Measurements from ENCODE around the gene RAD51B. TPM values are rescaled to one million over a fixed set of nuclear protein-coding genes. Genes with fewer than 3 reads are reported as not detected.

The RAD51B gene
- total RNA-seq, 3 donors from 2014 or later: 10.6 to 77.6 (median 33.8) TPM

GRCh38 chr14:68580096-68580645 is 760.6 kb downstream of the RAD51B start:
- Histone ChIP-seq H3K27ac (peak overlapping the region; percentile 7 to 87), H3K9me3 (no peaks in the 10 kb centered on the region), H3K36me3 (no peaks in the 10 kb centered on the region), H3K4me1 (peaks cover 4 to 15% of the 10 kb centered on the region in 2 donors), H3K4me3 (no peak overlapping the region), H3K27me3 (no peaks in the 10 kb centered on the region)
- intact Hi-C loops (cut with DNase I; ENCODE audit: low total_unique reads): no loop called here
- TF ChIP-seq POLR2A (IDR thresholded peaks at IDR 0.05): no peak
- no peak for TF ChIP-seq POLR2AphosphoS5 (IDR thresholded peaks at IDR 0.05)
- TF ChIP-seq CTCF (IDR thresholded peaks at IDR 0.05): no peak
- DNase-seq (ENCODE audit: low spot score in 2 of 2): no peak

GRCh38 chr14:68580671-68581070 is 761.1 kb downstream of the RAD51B start:
- TF ChIP-seq POLR2AphosphoS5 (IDR thresholded peaks at IDR 0.05): no peak
- TF ChIP-seq CTCF (IDR thresholded peaks at IDR 0.05): no peak
- TF ChIP-seq POLR2A (IDR thresholded peaks at IDR 0.05): no peak
- intact Hi-C loops (cut with DNase I; ENCODE audit: low total_unique reads): no loop called here
- peak overlapping the region; percentile 7 to 87 for H3K27ac ChIP-seq
- DNase-seq (ENCODE audit: low spot score in 2 of 2): no peak
- H3K36me3 ChIP-seq: no peaks in the 10 kb centered on the region
- no peaks in the 10 kb centered on the region for H3K27me3 ChIP-seq
- H3K4me1 ChIP-seq: peaks cover 5 to 15% of the 10 kb centered on the region in 2 donors
- no peaks in the 10 kb centered on the region for H3K9me3 ChIP-seq
- H3K4me3 ChIP-seq: no peak overlapping the region

DNA sequence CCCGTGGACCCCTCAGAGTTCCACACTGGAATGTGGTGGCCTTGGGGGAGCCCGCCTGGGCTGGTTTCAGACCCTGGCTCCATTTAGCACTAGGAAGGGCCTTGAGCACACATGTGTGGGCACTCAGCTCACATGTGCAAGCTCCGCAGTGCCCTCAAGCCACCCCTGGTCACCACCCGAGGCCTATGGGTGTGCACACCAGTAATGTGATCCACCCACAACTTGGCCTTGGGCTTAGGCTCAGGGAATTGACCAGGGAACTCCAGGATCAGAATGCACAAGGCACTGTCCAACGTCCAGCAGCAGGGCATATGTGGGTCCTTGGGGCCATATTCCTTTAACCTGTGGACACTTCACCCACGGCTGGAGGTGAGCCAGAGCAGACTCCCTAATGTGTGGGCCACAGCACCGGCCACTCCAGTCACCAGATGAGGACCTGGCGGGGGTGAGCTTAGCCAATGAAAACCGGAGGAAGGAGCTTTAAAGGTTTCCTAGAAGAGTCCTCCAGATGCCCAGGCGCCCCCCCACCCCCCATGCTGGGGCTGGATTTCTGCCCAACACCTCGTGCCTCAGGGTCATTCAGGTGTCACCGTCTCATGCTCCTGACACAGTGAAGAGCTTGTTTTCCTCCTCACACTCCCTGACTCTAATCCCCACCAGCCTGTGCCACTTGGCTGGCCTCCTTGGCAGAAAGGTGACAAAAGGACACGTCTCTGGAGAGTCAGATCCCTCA is 764.1 kb downstream of the RAD51B start:
- DNase-seq (ENCODE audit: low spot score in 2 of 2): peak in 1 of 2 donors; percentile 66
- Histone ChIP-seq H3K4me1 (peaks cover 5 to 6% of the 10 kb centered on the region in 2 donors), H3K4me3 (no peak overlapping the region), H3K27me3 (no peaks in the 10 kb centered on the region), H3K27ac (peak overlapping the region; percentile 82 to 87), H3K36me3 (no peaks in the 10 kb centered on the region), H3K9me3 (no peaks in the 10 kb centered on the region)
- TF ChIP-seq POLR2AphosphoS5 (IDR thresholded peaks at IDR 0.05): peak in 1 of 3 donors; percentile 31
- no peak for TF ChIP-seq POLR2A (IDR thresholded peaks at IDR 0.05)
- intact Hi-C loops (cut with DNase I; ENCODE audit: low total_unique reads): no loop called here

GRCh38 chr14:68584786-68585185 is 765.2 kb downstream of the RAD51B start:
- no peaks in the 10 kb centered on the region for H3K36me3 ChIP-seq
- H3K27ac ChIP-seq: peak overlapping the region; percentile 82 to 87
- H3K27me3 ChIP-seq: no peaks in the 10 kb centered on the region
- H3K9me3 ChIP-seq: no peaks in the 10 kb centered on the region
- no peak for TF ChIP-seq POLR2A (IDR thresholded peaks at IDR 0.05)
- TF ChIP-seq CTCF (IDR thresholded peaks at IDR 0.05): no peak
- TF ChIP-seq POLR2AphosphoS5 (IDR thresholded peaks at IDR 0.05): no peak
- no peak for DNase-seq (ENCODE audit: low spot score in 2 of 2)
- no peak overlapping the region for H3K4me3 ChIP-seq
- intact Hi-C loops (cut with DNase I; ENCODE audit: low total_unique reads): no loop called here
- H3K4me1 ChIP-seq: peaks cover 5 to 6% of the 10 kb centered on the region in 2 donors

GRCh38 chr14:68585690-68586089 is 766.1 kb downstream of the RAD51B start:
- Histone ChIP-seq H3K4me1 (peaks cover 6 to 9% of the 10 kb centered on the region in 2 donors), H3K27ac (peak overlapping the region; percentile 82 to 87), H3K36me3 (no peaks in the 10 kb centered on the region), H3K27me3 (no peaks in the 10 kb centered on the region), H3K9me3 (no peaks in the 10 kb centered on the region), H3K4me3 (peak overlapping the region in 1 of 3 donors; percentile 36)
- no peak for DNase-seq (ENCODE audit: low spot score in 2 of 2)
- intact Hi-C loops (cut with DNase I; ENCODE audit: low total_unique reads): no loop called here
- TF ChIP-seq POLR2AphosphoS5 (IDR thresholded peaks at IDR 0.05) (no peak), CTCF (IDR thresholded peaks at IDR 0.05) (no peak), POLR2A (IDR thresholded peaks at IDR 0.05) (no peak)
